ENCODE data around the gene PLCB1. TPM values are rescaled to one million over a fixed set of nuclear protein-coding genes. Genes with fewer than 3 reads are reported as not detected.

The PLCB1 gene
- polyA plus RNA-seq, 1 experiment, result 13.5 TPM

GRCh38 chr20:8726460-8726859 lies 594.4 kb downstream of the PLCB1 start:
- no peak overlapping the region for H3K4me3 ChIP-seq (ENCODE audit: low read depth, low read length)
- ChIA-PET POLR2A (no interaction called here), CTCF (interaction anchor here (1.4 to 2.8 kb wide), 2 partner anchors 682 to 790 kb away, joined by 3 to 12 read pairs; no protein-coding TSS in a partner anchor)
- no peaks in the 10 kb centered on the region for H3K27me3 ChIP-seq (ENCODE audit: control insufficient read depth, insufficient read depth, low read length)
- no peak for DNase-seq (ENCODE audit: low read depth)
- TF ChIP-seq CTCF (IDR thresholded peaks at IDR 0.05; ENCODE audit: insufficient read depth, low read depth, low read length), result no peak
- H3K36me3 ChIP-seq (ENCODE audit: control insufficient read depth, insufficient read depth, low read length), result no peaks in the 10 kb centered on the region

GRCh38 chr20:8735014-8735413 lies 602.9 kb downstream of the PLCB1 start:
- H3K36me3 ChIP-seq (ENCODE audit: control insufficient read depth, insufficient read depth, low read length), result no peaks in the 10 kb centered on the region
- H3K27me3 ChIP-seq (ENCODE audit: control insufficient read depth, insufficient read depth, low read length), result no peaks in the 10 kb centered on the region
- H3K4me3 ChIP-seq (ENCODE audit: low read depth, low read length), result no peak overlapping the region
- DNase-seq (ENCODE audit: low read depth), result no peak
- ChIA-PET CTCF (interaction anchor here (0.7 to 3.0 kb wide), 3 partner anchors 14 to 799 kb away, joined by 4 to 29 read pairs (median 6); no protein-coding TSS in a partner anchor), POLR2A (no interaction called here)
- no peak for TF ChIP-seq CTCF (IDR thresholded peaks at IDR 0.05; ENCODE audit: insufficient read depth, low read depth, low read length)

GRCh38 chr20:8735674-8736073 lies 603.6 kb downstream of the PLCB1 start:
- ChIA-PET POLR2A (no interaction called here), CTCF (interaction anchor here (1.6 to 3.0 kb wide), 2 partner anchors 14 to 693 kb away, joined by 4 to 29 read pairs; no protein-coding TSS in a partner anchor)
- DNase-seq (ENCODE audit: low read depth), result no peak
- Histone ChIP-seq H3K36me3 (ENCODE audit: control insufficient read depth, insufficient read depth, low read length) (no peaks in the 10 kb centered on the region), H3K4me3 (ENCODE audit: low read depth, low read length) (no peak overlapping the region), H3K27me3 (ENCODE audit: control insufficient read depth, insufficient read depth, low read length) (no peaks in the 10 kb centered on the region)
- no peak for TF ChIP-seq CTCF (IDR thresholded peaks at IDR 0.05; ENCODE audit: insufficient read depth, low read depth, low read length)

GRCh38 chr20:8740265-8740664 lies 608.2 kb downstream of the PLCB1 start:
- POLR2A ChIA-PET, result no interaction called here
- CTCF ChIA-PET, result no interaction called here
- TF ChIP-seq CTCF (IDR thresholded peaks at IDR 0.05; ENCODE audit: insufficient read depth, low read depth, low read length), result no peak

GRCh38 chr20:8744228-8744844 lies 612.3 kb downstream of the PLCB1 start:
- TF ChIP-seq CTCF (IDR thresholded peaks at IDR 0.05; ENCODE audit: insufficient read depth, low read depth, low read length), result no peak
- no peak for DNase-seq (ENCODE audit: low read depth)
- CTCF ChIA-PET, result interaction anchor here (0.9 kb wide), 1 partner anchor 23 kb away, joined by 4 read pairs; no protein-coding TSS in a partner anchor

More at GRCh38 chr20:8740265-8740664, 608.2 kb downstream of the PLCB1 start:
- H3K27me3 ChIP-seq (ENCODE audit: control insufficient read depth, insufficient read depth, low read length), result no peaks in the 10 kb centered on the region
- H3K4me3 ChIP-seq (ENCODE audit: low read depth, low read length), result no peak overlapping the region
- no peak for DNase-seq (ENCODE audit: low read depth)
- H3K36me3 ChIP-seq (ENCODE audit: control insufficient read depth, insufficient read depth, low read length), result no peaks in the 10 kb centered on the region

More at GRCh38 chr20:8744228-8744844, 612.3 kb downstream of the PLCB1 start:
- POLR2A ChIA-PET, result no interaction called here
- no peaks in the 10 kb centered on the region for H3K27me3 ChIP-seq (ENCODE audit: control insufficient read depth, insufficient read depth, low read length)
- no peak overlapping the region for H3K4me3 ChIP-seq (ENCODE audit: low read depth, low read length)
- no peaks in the 10 kb centered on the region for H3K36me3 ChIP-seq (ENCODE audit: control insufficient read depth, insufficient read depth, low read length)

Measured in BJ (cell line).